ENCODE measurements around the gene SH3GL1.

- no peak for TF ChIP-seq CTCF (IDR thresholded peaks at IDR 0.05; ENCODE audit: low read length)
- no peak for TF ChIP-seq EZH2 (IDR thresholded peaks at IDR 0.05; ENCODE audit: borderline replicate concordance, low read length)
These were observed 32.6 kb downstream of the SH3GL1 start for GRCh38 chr19:4367781-4368127.
